GM23338 (cell line): ENCODE results near the gene PDS5A. TPM values are rescaled to one million over a fixed set of nuclear protein-coding genes. Genes with fewer than 3 reads are reported as not detected.

Experiments
- ATAC-seq: fragments of 200-7000 bp; cut with Tn5 transposase; 3 replicates; pipeline ENCODE4 v1.9.1; 2020
- DNase-seq: peaks from one replicate; pipeline ENCODE4 v3.0.0-alpha.2; 2015; ENCODE audit warnings: low spot score
- H2AFZ ChIP-seq: fragments of 200-600 bp; sonication (generic); 2 replicates; pipeline ENCODE4 v1.8.0; 2016; ENCODE audit warnings: antibody characterized with exemption, mild to moderate bottlenecking, moderate library complexity
- H3F3A ChIP-seq: fragments of 200-600 bp; sonication (generic); replicated peaks from 2 replicates; pipeline ENCODE4 v1.8.0; 2017; ENCODE audit warnings: antibody characterized with exemption, mixed run types, low read depth
- H3K27ac ChIP-seq: fragments of 200-600 bp; sonication (generic); 2 replicates; pipeline ENCODE4 v1.6.1; 2016; ENCODE audit warnings: low read depth
- H3K27me3 ChIP-seq: fragments of 200-600 bp; sonication (generic); 2 replicates; pipeline ENCODE4 v1.8.0; 2016; ENCODE audit warnings: mild to moderate bottlenecking, mixed run types, moderate library complexity; ENCODE audit not compliant: insufficient read depth
- H3K36me3 ChIP-seq: fragments of 200-600 bp; sonication (generic); 2 replicates; pipeline ENCODE4 v1.8.0; 2016; ENCODE audit warnings: mild to moderate bottlenecking; ENCODE audit not compliant: insufficient read depth
- H3K4me1 ChIP-seq: fragments of 200-600 bp; sonication (generic); 2 replicates; pipeline ENCODE4 v1.8.0; 2016; ENCODE audit warnings: mild to moderate bottlenecking, moderate library complexity; ENCODE audit not compliant: insufficient read depth
- H3K4me2 ChIP-seq: fragments of 200-600 bp; sonication (generic); 2 replicates; pipeline ENCODE4 v1.7.1; 2017; ENCODE audit warnings: mixed run types
- H3K4me3 ChIP-seq: fragments of 200-600 bp; sonication (generic); 2 replicates; pipeline ENCODE4 v1.6.1; 2016; ENCODE audit warnings: mixed run types
- H3K79me2 ChIP-seq: fragments of 200-600 bp; sonication (generic); replicated peaks from 2 replicates; pipeline ENCODE4 v1.8.0; 2017; ENCODE audit warnings: mild to moderate bottlenecking; ENCODE audit not compliant: insufficient read depth
- H3K9me2 ChIP-seq: fragments of 200-600 bp; sonication (generic); 2 replicates; pipeline ENCODE4 v1.8.0; 2017; ENCODE audit not compliant: insufficient read depth
- H4K20me1 ChIP-seq: fragments of 200-600 bp; sonication (generic); replicated peaks from 2 replicates; pipeline ENCODE4 v1.8.0; 2017; ENCODE audit warnings: mild to moderate bottlenecking; ENCODE audit not compliant: insufficient read depth
- H3K27ac Mint-ChIP-seq: 2 replicates; pipeline ENCODE4 v1.8.0; 2020; ENCODE audit warnings: inconsistent platforms, mild to moderate bottlenecking, moderate library complexity, mixed read lengths
- H3K27me3 Mint-ChIP-seq: 3 replicates; pipeline ENCODE4 v1.8.0; 2022; ENCODE audit warnings: low read depth, mild to moderate bottlenecking, moderate library complexity, mixed read lengths, inconsistent platforms; ENCODE audit not compliant: insufficient read depth, poor library complexity
- H3K36me3 Mint-ChIP-seq: 3 replicates; pipeline ENCODE4 v1.8.0; 2021; ENCODE audit warnings: low read depth, mild to moderate bottlenecking, inconsistent platforms, moderate library complexity, mixed read lengths
- H3K4me1 Mint-ChIP-seq: 3 replicates; pipeline ENCODE4 v1.8.0; 2020; ENCODE audit warnings: mild to moderate bottlenecking, inconsistent platforms, mixed read lengths
- H3K4me3 Mint-ChIP-seq: 3 replicates; pipeline ENCODE4 v1.8.0; 2021; ENCODE audit warnings: moderate library complexity, mild to moderate bottlenecking, inconsistent platforms, mixed read lengths
- H3K9me3 Mint-ChIP-seq: 3 replicates; pipeline ENCODE4 v1.8.0; 2020; ENCODE audit warnings: moderate library complexity, mild to moderate bottlenecking, inconsistent platforms, mixed read lengths
- CTCF ChIP-seq, 2 experiments: fragments of 200-600 bp in 1 of 2; sonication (generic) in 1 of 2; conservative IDR thresholded peaks; 2 replicates each; pipeline versions ENCODE4 v1.5.1 to v1.6.1; 2016 to 2017; ENCODE audit warnings: antibody characterized with exemption in 2 of 2, low read depth in 2 of 2, mild to moderate bottlenecking in 2 of 2, moderate library complexity in 1 of 2
- ETS1 ChIP-seq: IDR thresholded peaks from 2 replicates; pipeline ENCODE4 v1.6.1; 2016; ENCODE audit warnings: antibody characterized with exemption
- EZH2 ChIP-seq: fragments of 200-600 bp; sonication (generic); IDR thresholded peaks from one replicate; pipeline ENCODE4 v1.8.0; 2017; ENCODE audit warnings: antibody characterized with exemption, mild to moderate bottlenecking, low read depth; ENCODE audit not compliant: unreplicated experiment
- EZH2phosphoT487 ChIP-seq: fragments of 200-600 bp; sonication (generic); IDR thresholded peaks from one replicate; pipeline ENCODE4 v1.8.1; 2018; ENCODE audit warnings: antibody characterized with exemption; ENCODE audit not compliant: unreplicated experiment
- REST ChIP-seq: IDR thresholded peaks from one replicate; pipeline ENCODE4 v1.6.1; 2018; ENCODE audit warnings: antibody characterized with exemption; ENCODE audit not compliant: unreplicated experiment
- STAT1 ChIP-seq: IDR thresholded peaks from one replicate; pipeline ENCODE4 v1.6.1; 2016; ENCODE audit warnings: antibody characterized with exemption; ENCODE audit not compliant: unreplicated experiment
- ZNF114 ChIP-seq: fragments of 250-450 bp; sonication (Bioruptor Pico); IDR thresholded peaks from 2 replicates; pipeline ENCODE4 v1.5.0; 2020; ENCODE audit warnings: mild to moderate bottlenecking, moderate library complexity
- ZNF462 ChIP-seq: fragments of 250-450 bp; sonication (Bioruptor Pico); IDR thresholded peaks from 2 replicates; pipeline ENCODE4 v1.5.0; 2020; ENCODE audit warnings: mild to moderate bottlenecking, moderate library complexity
- polyA plus RNA-seq: library from polyadenylated mRNA; unstranded; fragments of >200 nt; fragmentation: Nextera tagmentation; extraction: Ambion mirVana; gene quantifications from 2 replicates; pipeline ENCODE4 v1.2.1, GENCODE V29; 2016
- total RNA-seq: library from RNA; depleted of rRNA; stranded (reverse); fragments of >200 nt; shearing (Covaris generic); gene quantifications from 2 replicates; pipeline ENCODE4 v1.2.3, GENCODE V29; 2014

Gene PDS5A
- total and polyA plus RNA-seq, 2 experiments from 2014 or later: 22.1 to 91.9 TPM

- Histone ChIP-seq H3K27me3 (no peaks in the 10 kb centered on the region), H4K20me1 (peaks cover 10% of the 10 kb centered on the region), H3F3A (no peaks in the 10 kb centered on the region), H3K79me2 (peaks cover 100% of the 10 kb centered on the region), H3K36me3 (no peaks in the 10 kb centered on the region), H3K9me2 (no peaks in the 10 kb centered on the region), H2AFZ (no peak overlapping the region), H3K27ac (peak overlapping the region; percentile 15), H3K4me3 (no peak overlapping the region), H3K4me1 (peaks cover 11% of the 10 kb centered on the region), H3K4me2 (no peak overlapping the region)
- Mint-ChIP-seq H3K4me1 (peaks cover 10% of the 10 kb centered on the region; the same call in 2 of the 3 replicates), H3K27me3 (peaks cover 8% of the 10 kb centered on the region), H3K4me3 (no peak overlapping the region), H3K27ac (peak overlapping the region; percentile 52; the same call in 1 of the 2 replicates), H3K9me3 (no peaks in the 10 kb centered on the region), H3K36me3 (peaks cover 6% of the 10 kb centered on the region)
- DNase-seq (no peak), ATAC-seq (no peak)
- no peak for TF ChIP-seq CTCF (conservative IDR thresholded peaks at IDR 0.05; ENCODE audit: low read depth in 2 of 2)
- TF ChIP-seq REST: no peak
- no peak for TF ChIP-seq ETS1
- TF ChIP-seq EZH2: no peak
- TF ChIP-seq ZNF114 (CRISPR knock-in tag): no peak
- no peak for TF ChIP-seq STAT1
- no peak for TF ChIP-seq ZNF462
- TF ChIP-seq EZH2phosphoT487: no peak
These were observed 26.7 kb downstream of the PDS5A start for GRCh38 chr4:39950861-39951481.
